ENCODE data around the gene ALG14. TPM values are rescaled to one million over a fixed set of nuclear protein-coding genes. Genes with fewer than 3 reads are reported as not detected.

Gene ALG14
- total and polyA plus RNA-seq, 2 of the 4 experiments (the other 2 are of a cell fraction) = 1.7 to 2.0 TPM

GRCh38 chr1:94988356-94988755, 84.4 kb downstream of the ALG14 start:
- H3K9me3 ChIP-seq (ENCODE audit: control insufficient read depth, insufficient read depth, low read length) = no peaks in the 10 kb centered on the region
- intact Hi-C loops (cut with micrococcal nuclease) (no loop called here), dilution Hi-C loops (cut with HindIII; ENCODE audit: low sequenced_read_pairs, unreplicated experiment) (no loop called here), in situ Hi-C loops (cut with MboI; ENCODE audit: low sequenced_read_pairs) (no loop called here)
- peaks cover 0 to 6% of the 10 kb centered on the region in 2 experiments; a peak in 1 of 4 replicates for H3K79me1 ChIP-seq (ENCODE audit: low read depth in 1 of 2, low read length in 2 of 2)
- no peak overlapping the region for H2AFZ ChIP-seq (replicated peaks; ENCODE audit: low read length, poor library complexity)
- peaks cover 11% of the 10 kb centered on the region for H3K4me1 ChIP-seq (ENCODE audit: control insufficient read depth, insufficient read depth, low read length)
- DNase-seq (peak; percentile 91), ATAC-seq (ENCODE audit: low read depth) (peak; percentile 53)
- 0 out of 3 replicates have a peak overlapping the region, but pooled peaks have one; percentile 61 for H2BK15ac ChIP-seq (ENCODE audit: low read depth, low read length)
- peak overlapping the region; percentile 22; the same call in 1 of the 2 replicates for H2BK20ac ChIP-seq (ENCODE audit: low read depth, low read length)
- H3K27me3 ChIP-seq (ENCODE audit: control insufficient read depth, insufficient read depth, low read length) = no peaks in the 10 kb centered on the region
- no peak overlapping the region for H3K4me2 ChIP-seq (ENCODE audit: low read depth, low read length)
- no peak overlapping the region for H4K8ac ChIP-seq (ENCODE audit: low read depth in 2 of 2, low read length in 2 of 2)
- CTCF ChIA-PET = interaction anchor here (0.8 to 0.9 kb wide), 2 partner anchors 14 to 133 kb away, joined by 3 to 4 read pairs; no protein-coding TSS in a partner anchor
- 0 out of 2 replicates have a peak, but pooled peaks have one; percentile 0 for TF ChIP-seq CEBPB (IDR thresholded peaks at IDR 0.05; ENCODE audit: low read depth, low read length)
- no peak for TF ChIP-seq MAZ (IDR thresholded peaks at IDR 0.05; ENCODE audit: borderline replicate concordance, low read depth, low read length)
- H3K56ac ChIP-seq (ENCODE audit: extremely low read depth, insufficient read depth, low read length) = no peak overlapping the region
- POLR2A ChIA-PET (ENCODE audit: unreplicated experiment) = no interaction called here
- no peak overlapping the region for H3K4me3 ChIP-seq (ENCODE audit: insufficient read depth, low read depth, low read length)
- H4K91ac ChIP-seq (ENCODE audit: insufficient read depth, low read depth, low read length) = no peak overlapping the region
- H2BK120ac ChIP-seq (ENCODE audit: low read depth, low read length) = 0 out of 2 replicates have a peak overlapping the region, but pooled peaks have one; percentile 24
- H2AK9ac ChIP-seq (replicated peaks; ENCODE audit: low read depth, low read length, poor library complexity) = no peak overlapping the region
- H3K27ac ChIP-seq (ENCODE audit: insufficient read depth, low read length) = no peak overlapping the region
- no peak overlapping the region for H3K9ac ChIP-seq (ENCODE audit: low read depth, low read length)
- H2AK5ac ChIP-seq (ENCODE audit: low read depth, low read length) = no peak overlapping the region
- no peak overlapping the region for H4K5ac ChIP-seq (ENCODE audit: low read depth, low read length)
- no peak overlapping the region for H3K14ac ChIP-seq (replicated peaks; ENCODE audit: low read depth, low read length)
- H3K4ac ChIP-seq (ENCODE audit: low read depth, low read length) = no peak overlapping the region; the same call in 1 of the 2 replicates
- H3K9me1 ChIP-seq (ENCODE audit: insufficient read depth, low read length) = peaks cover 4% of the 10 kb centered on the region; the same call in 1 of the 2 replicates
- H4K20me1 ChIP-seq (ENCODE audit: insufficient read depth, low read length) = no peaks in the 10 kb centered on the region
- peak overlapping the region; percentile 14 for H2BK5ac ChIP-seq (ENCODE audit: low read depth, low read length, poor library complexity, severe bottlenecking)
- no peaks in the 10 kb centered on the region for H3K36me3 ChIP-seq (ENCODE audit: control insufficient read depth, insufficient read depth, low read length)
- no TSS peak for BruUV-seq (replicated peaks)
- 0 out of 2 replicates have a peak overlapping the region, but pooled peaks have one; percentile 14 for H3K23ac ChIP-seq (ENCODE audit: low read depth, low read length)
- H3K18ac ChIP-seq (ENCODE audit: low read depth, low read length) = no peak overlapping the region; the same call in 1 of the 2 replicates
